ENCODE results near the gene RING1. TPM values are rescaled to one million over a fixed set of nuclear protein-coding genes. Genes with fewer than 3 reads are reported as not detected.

RING1 gene
- total RNA-seq, 6 experiments from 2014 or later = 43.4 to 55.1 (median 52.1) TPM

DNA sequence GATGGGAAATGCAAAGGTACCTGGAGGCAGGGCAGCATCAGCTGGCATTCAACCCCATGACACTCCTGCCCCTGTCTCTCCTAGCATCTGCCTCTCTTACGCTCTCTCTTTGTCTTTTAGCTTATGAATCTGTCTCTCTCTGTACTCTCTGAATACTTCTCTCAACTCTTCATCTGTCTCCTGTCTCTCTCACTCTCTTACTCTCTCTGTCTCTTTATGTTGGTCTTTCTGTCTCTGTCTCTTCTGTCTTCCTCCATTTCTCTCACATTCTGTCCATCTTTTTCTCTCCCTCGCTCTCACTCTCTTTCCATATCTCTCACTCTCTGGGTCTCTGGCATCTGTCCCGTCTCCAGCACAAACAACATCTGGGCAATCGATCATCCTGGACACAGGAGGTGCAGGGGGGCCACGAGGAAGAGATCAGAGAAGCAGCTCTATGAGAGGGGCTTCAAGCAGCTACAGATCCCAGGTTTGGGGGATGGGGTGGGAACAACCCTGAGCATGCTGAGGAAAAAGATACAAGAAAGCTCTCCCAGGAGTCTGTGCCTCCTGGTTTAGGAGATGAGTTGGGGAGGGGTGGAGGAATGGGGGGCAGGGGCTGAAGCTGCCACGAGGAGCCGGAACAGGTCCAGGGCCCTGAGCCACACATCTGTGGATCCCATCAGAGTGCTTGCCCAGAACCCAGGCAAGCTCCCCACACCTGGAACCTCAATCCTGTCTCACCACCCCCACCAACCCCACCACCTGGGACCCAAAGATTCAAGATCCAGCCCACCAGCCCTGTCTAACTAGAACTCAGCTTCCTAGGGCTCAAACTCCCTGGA, 18.5 kb upstream of the RING1 start:
- TF ChIP-seq, protein P1, sequence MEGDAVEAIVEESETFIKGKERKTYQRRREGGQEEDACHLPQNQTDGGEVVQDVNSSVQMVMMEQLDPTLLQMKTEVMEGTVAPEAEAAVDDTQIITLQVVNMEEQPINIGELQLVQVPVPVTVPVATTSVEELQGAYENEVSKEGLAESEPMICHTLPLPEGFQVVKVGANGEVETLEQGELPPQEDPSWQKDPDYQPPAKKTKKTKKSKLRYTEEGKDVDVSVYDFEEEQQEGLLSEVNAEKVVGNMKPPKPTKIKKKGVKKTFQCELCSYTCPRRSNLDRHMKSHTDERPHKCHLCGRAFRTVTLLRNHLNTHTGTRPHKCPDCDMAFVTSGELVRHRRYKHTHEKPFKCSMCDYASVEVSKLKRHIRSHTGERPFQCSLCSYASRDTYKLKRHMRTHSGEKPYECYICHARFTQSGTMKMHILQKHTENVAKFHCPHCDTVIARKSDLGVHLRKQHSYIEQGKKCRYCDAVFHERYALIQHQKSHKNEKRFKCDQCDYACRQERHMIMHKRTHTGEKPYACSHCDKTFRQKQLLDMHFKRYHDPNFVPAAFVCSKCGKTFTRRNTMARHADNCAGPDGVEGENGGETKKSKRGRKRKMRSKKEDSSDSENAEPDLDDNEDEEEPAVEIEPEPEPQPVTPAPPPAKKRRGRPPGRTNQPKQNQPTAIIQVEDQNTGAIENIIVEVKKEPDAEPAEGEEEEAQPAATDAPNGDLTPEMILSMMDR (IDR thresholded peaks at IDR 0.05) = no peak
- Mint-ChIP-seq H3K9me3 (no peaks in the 10 kb centered on the region), H3K27ac (no peak overlapping the region), H3K4me3 (no peak overlapping the region), H3K36me3 (ENCODE audit: low read depth) (peaks cover 5% of the 10 kb centered on the region; the same call in 1 of the 2 replicates), H3K4me1 (ENCODE audit: low read depth) (no peaks in the 10 kb centered on the region), H3K27me3 (ENCODE audit: insufficient read depth) (peaks cover 22% of the 10 kb centered on the region)
- no peak for DNase-seq

DNA sequence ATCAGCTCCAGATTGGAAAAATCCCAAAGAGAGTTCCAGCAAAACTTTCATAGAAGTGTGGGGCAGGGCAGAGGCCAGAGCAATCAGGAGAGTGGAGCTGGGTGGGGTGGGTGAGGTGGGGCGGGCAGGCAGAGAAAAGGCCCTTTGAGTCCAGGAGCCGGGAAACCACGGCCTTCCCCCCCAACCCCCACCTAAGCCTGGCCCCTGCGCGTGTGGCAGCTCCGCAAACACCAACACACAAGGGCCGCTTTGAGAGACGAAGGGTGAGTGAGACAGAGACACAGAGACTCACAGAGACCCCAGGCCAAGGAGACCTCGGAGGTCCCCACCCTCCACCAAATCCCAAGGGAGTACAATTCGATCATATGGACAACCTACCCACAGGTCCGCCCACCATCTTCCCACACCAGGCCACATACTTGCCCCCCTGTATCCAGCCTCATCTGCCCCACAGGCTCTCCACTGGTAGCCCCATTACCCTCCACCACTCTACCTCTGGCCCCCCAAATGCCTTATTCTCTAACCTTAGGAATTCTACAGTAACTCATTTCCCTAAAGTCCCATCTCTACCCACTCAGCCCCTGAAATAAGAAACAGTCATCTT, 17.7 kb upstream of the RING1 start:
- H3K9me3 Mint-ChIP-seq = no peaks in the 10 kb centered on the region
- H3K27me3 Mint-ChIP-seq (ENCODE audit: insufficient read depth) = peaks cover 22% of the 10 kb centered on the region
- H3K4me3 Mint-ChIP-seq = no peak overlapping the region
- peaks cover 13% of the 10 kb centered on the region for H3K36me3 Mint-ChIP-seq (ENCODE audit: low read depth)
- H3K27ac Mint-ChIP-seq = no peak overlapping the region
- DNase-seq = no peak
- TF ChIP-seq, protein P1 (IDR thresholded peaks at IDR 0.05) = no peak
- no peaks in the 10 kb centered on the region for H3K4me1 Mint-ChIP-seq (ENCODE audit: low read depth)

DNA sequence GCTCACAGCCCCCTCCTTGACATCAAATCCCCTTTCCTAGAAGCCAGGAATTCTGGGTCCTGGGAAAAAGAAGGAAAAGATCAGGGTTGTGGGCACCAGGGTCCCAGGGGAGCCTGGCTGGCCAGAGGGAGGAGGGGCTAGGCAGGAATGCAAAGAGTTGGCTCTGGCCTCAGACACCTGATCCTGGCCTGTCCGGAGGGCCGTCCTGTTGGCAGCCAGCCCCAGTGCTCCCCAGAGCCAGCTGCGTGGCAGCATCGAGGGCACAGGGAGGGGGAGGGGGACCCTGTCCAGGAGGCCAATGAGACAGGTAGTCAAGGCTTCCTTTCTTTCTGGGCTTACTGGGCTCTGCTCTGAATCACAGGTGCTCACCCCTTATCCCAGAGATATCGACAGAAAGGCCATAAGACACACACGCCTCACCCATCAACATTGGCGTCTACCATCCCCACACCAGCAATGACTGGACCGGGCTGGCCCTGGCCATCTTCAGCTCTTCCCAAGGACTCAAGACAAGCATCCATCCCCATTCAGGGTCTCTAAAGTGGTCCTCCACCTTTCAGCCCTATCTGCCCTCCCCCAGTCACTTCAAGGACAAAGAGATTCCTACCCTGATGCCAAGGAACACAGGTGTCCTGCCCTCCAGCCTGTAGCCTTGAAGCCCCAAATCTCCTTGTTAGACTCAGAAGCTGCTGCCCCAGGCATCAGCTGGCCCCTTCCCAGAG, 16.8 kb upstream of the RING1 start:
- no peak overlapping the region for H3K27ac Mint-ChIP-seq
- no peak overlapping the region for H3K4me3 Mint-ChIP-seq
- TF ChIP-seq, protein P1 (IDR thresholded peaks at IDR 0.05) = no peak
- no peaks in the 10 kb centered on the region for H3K4me1 Mint-ChIP-seq (ENCODE audit: low read depth)
- no peaks in the 10 kb centered on the region for H3K9me3 Mint-ChIP-seq
- peaks cover 22% of the 10 kb centered on the region for H3K27me3 Mint-ChIP-seq (ENCODE audit: insufficient read depth)
- DNase-seq = no peak
- H3K36me3 Mint-ChIP-seq (ENCODE audit: low read depth) = peaks cover 19% of the 10 kb centered on the region

DNA sequence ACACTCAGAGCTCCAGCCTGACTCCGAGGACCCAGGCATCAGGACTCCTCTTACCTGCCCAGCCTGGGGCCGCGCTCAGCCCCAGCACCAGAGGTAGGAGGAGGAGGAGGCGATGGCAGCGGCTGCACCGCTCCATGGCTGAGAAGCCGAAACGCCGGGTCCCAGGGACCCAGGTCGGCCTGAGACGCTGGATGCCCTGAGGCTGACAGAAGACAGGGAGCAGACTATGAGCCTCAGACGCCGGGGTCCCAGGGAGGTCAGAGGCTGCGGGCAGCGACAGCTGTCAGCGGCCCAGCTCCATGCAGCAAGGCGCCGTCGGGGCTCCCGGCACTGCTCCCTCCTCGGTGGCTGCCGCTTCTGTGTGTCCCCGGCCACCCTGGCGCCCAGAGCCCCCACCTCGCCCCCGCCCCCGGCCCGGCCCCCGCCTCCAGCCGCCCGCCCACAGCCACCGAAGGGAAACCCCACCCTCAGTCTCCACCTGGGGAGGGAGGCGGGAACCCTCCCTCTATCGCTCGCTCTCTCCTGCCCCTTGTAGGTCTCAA, 16.1 kb upstream of the RING1 start, which contains the start of gene COL11A2:
Gene COL11A2 (minus strand): TSS at position 363 of the 542 bp plus-strand sequence. CDS start 227 bp downstream, at position 136.
- peaks cover 22% of the 10 kb centered on the region for H3K36me3 Mint-ChIP-seq (ENCODE audit: low read depth)
- TF ChIP-seq, protein P1 (IDR thresholded peaks at IDR 0.05) = no peak

More for the DNA sequence above, 16.1 kb upstream of the RING1 start, which contains the start of gene COL11A2:
- Mint-ChIP-seq H3K4me3 (no peak within 1 kb of the TSS), H3K27me3 (ENCODE audit: insufficient read depth) (peaks cover 22% of the 10 kb centered on the region), H3K4me1 (ENCODE audit: low read depth) (peaks cover under 1% of the 10 kb centered on the region), H3K27ac (no peak within 1 kb of the TSS), H3K9me3 (no peaks in the 10 kb centered on the region)
- DNase-seq = no peak
